Measurements from ENCODE around the gene COBL. TPM values are rescaled to one million over a fixed set of nuclear protein-coding genes. Genes with fewer than 3 reads are reported as not detected.

The COBL gene
- total RNA-seq, 4 donors from 2014 or later: 62.4 to 114 (median 72.2) TPM

- WGBS, 2 donors (ENCODE audit: low coverage in 1 of 2): 80 to 85% methylated on average over 1 to 12 of the region's 13 CpGs
- no peaks in the 10 kb centered on the region for H3K9me3 ChIP-seq
- in situ Hi-C loops (cut with MboI; ENCODE audit: low pct_ligation_motif_present in 1 of 4, low pct_unique_long_range_greater_than_20kb in 1 of 4, low sequenced_read_pairs in 3 of 4): loop anchor here in 1 of 4 donors (25.0 kb wide), 1 partner anchor 600 kb away; the partner anchor contains the start of gene FIGNL1
- intact Hi-C loops (cut with DNase I; ENCODE audit: low total_unique reads): loop anchor here (5.0 kb wide), 1 partner anchor 265 kb away; no protein-coding TSS in a partner anchor
- H3K27me3 ChIP-seq: no peaks in the 10 kb centered on the region
- no peak for DNase-seq
- no peak for TF ChIP-seq EP300 (IDR thresholded peaks at IDR 0.05; ENCODE audit: low read depth)
- no peak for TF ChIP-seq POLR2AphosphoS5 (IDR thresholded peaks at IDR 0.05)
- no peak for TF ChIP-seq POLR2A (IDR thresholded peaks at IDR 0.05)
- TF ChIP-seq CTCF (IDR thresholded peaks at IDR 0.05): no peak
- no peaks in the 10 kb centered on the region for H3K36me3 ChIP-seq
- H3K4me1 ChIP-seq: peaks cover 0 to 5% (median 0%) of the 10 kb centered on the region in 4 donors
- no peak overlapping the region for H3K27ac ChIP-seq
- H3K4me3 ChIP-seq: no peak overlapping the region
Observed at GRCh38 chr7:51062222-51062987, 254.2 kb downstream of the COBL start.

GRCh38 chr7:51060536-51060935 is 256.1 kb downstream of the COBL start:
- WGBS, 2 donors (ENCODE audit: low coverage in 1 of 2): 65 to 100% methylated on average over 1 to 5 of the region's 5 CpGs
- Histone ChIP-seq H3K4me3 (no peak overlapping the region), H3K27me3 (no peaks in the 10 kb centered on the region), H3K4me1 (no peaks in the 10 kb centered on the region), H3K36me3 (no peaks in the 10 kb centered on the region), H3K9me3 (no peaks in the 10 kb centered on the region), H3K27ac (no peak overlapping the region)
- in situ Hi-C loops (cut with MboI; ENCODE audit: low pct_ligation_motif_present in 1 of 4, low pct_unique_long_range_greater_than_20kb in 1 of 4, low sequenced_read_pairs in 3 of 4) (loop anchor here in 1 of 4 donors (25.0 kb wide), 1 partner anchor 598 kb away; the partner anchor contains the start of gene FIGNL1), intact Hi-C loops (cut with DNase I; ENCODE audit: low total_unique reads) (loop anchor here (5.0 kb wide), 1 partner anchor 263 kb away; no protein-coding TSS in a partner anchor)
- TF ChIP-seq EP300 (IDR thresholded peaks at IDR 0.05; ENCODE audit: low read depth): no peak
- TF ChIP-seq POLR2AphosphoS5 (IDR thresholded peaks at IDR 0.05): no peak
- TF ChIP-seq POLR2A (IDR thresholded peaks at IDR 0.05): no peak
- no peak for TF ChIP-seq CTCF (IDR thresholded peaks at IDR 0.05)
- DNase-seq: no peak

GRCh38 chr7:51059504-51060142 is 257.0 kb downstream of the COBL start:
- Histone ChIP-seq H3K27me3 (no peaks in the 10 kb centered on the region), H3K4me3 (no peak overlapping the region), H3K36me3 (no peaks in the 10 kb centered on the region), H3K9me3 (no peaks in the 10 kb centered on the region), H3K27ac (no peak overlapping the region), H3K4me1 (no peaks in the 10 kb centered on the region)
- no peak for DNase-seq
- WGBS, 2 donors (ENCODE audit: low coverage in 1 of 2): 72 to 100% methylated on average over 2 to 9 of the region's 9 CpGs
- in situ Hi-C loops (cut with MboI; ENCODE audit: low pct_ligation_motif_present in 1 of 4, low pct_unique_long_range_greater_than_20kb in 1 of 4, low sequenced_read_pairs in 3 of 4): loop anchor here in 1 of 4 donors (25.0 kb wide), 1 partner anchor 597 kb away; the partner anchor contains the start of gene FIGNL1
- intact Hi-C loops (cut with DNase I; ENCODE audit: low total_unique reads): loop anchor here (5.0 kb wide), 1 partner anchor 262 kb away; no protein-coding TSS in a partner anchor
- TF ChIP-seq POLR2AphosphoS5 (IDR thresholded peaks at IDR 0.05) (no peak), CTCF (IDR thresholded peaks at IDR 0.05) (no peak), EP300 (IDR thresholded peaks at IDR 0.05; ENCODE audit: low read depth) (no peak), POLR2A (IDR thresholded peaks at IDR 0.05) (no peak)

- WGBS, 2 donors (ENCODE audit: low coverage in 1 of 2): 91% methylated on average over 11 to 12 of the region's 12 CpGs
- no peak overlapping the region for H3K27ac ChIP-seq
- no peak for DNase-seq
- no peaks in the 10 kb centered on the region for H3K9me3 ChIP-seq
- H3K4me1 ChIP-seq: no peaks in the 10 kb centered on the region
- H3K27me3 ChIP-seq: no peaks in the 10 kb centered on the region
- intact Hi-C loops (cut with DNase I; ENCODE audit: low total_unique reads): no loop called here
- in situ Hi-C loops (cut with MboI; ENCODE audit: low pct_ligation_motif_present in 1 of 4, low pct_unique_long_range_greater_than_20kb in 1 of 4, low sequenced_read_pairs in 3 of 4): loop anchor here in 1 of 4 donors (25.0 kb wide), 1 partner anchor 596 kb away; the partner anchor contains the start of gene FIGNL1
- no peak overlapping the region for H3K4me3 ChIP-seq
- no peaks in the 10 kb centered on the region for H3K36me3 ChIP-seq
- TF ChIP-seq EP300 (IDR thresholded peaks at IDR 0.05; ENCODE audit: low read depth): no peak
- TF ChIP-seq POLR2A (IDR thresholded peaks at IDR 0.05): no peak
- TF ChIP-seq POLR2AphosphoS5 (IDR thresholded peaks at IDR 0.05): no peak
Observed at GRCh38 chr7:51058764-51059163, 257.8 kb downstream of the COBL start.

Data from transverse colon (tissue), 4 donors.